ENCODE measurements around the gene CASP1. TPM values are rescaled to one million over a fixed set of nuclear protein-coding genes. Genes with fewer than 3 reads are reported as not detected.

Gene CASP1
- polyA plus RNA-seq, 1 donor (not counting 4 experiments of a cell fraction or from before 2014, with no cell fraction given), result 69.1 TPM

GRCh38 chr11:105054723-105055493 is 20.0 kb upstream of the CASP1 start:
- no peak overlapping the region for H3K4me2 ChIP-seq (ENCODE audit: control insufficient read depth, extremely low read depth, insufficient read depth, low read depth, low read length)
- TF ChIP-seq CTCF (optimal IDR thresholded peaks at IDR 0.05 in 1 of 3, IDR thresholded peaks at IDR 0.05 in 1 of 3, conservative IDR thresholded peaks at IDR 0.05 in 1 of 3; ENCODE audit: extremely low read depth in 1 of 3, insufficient read depth in 2 of 3, low read length in 3 of 3) (no peak), EZH2 (IDR thresholded peaks at IDR 0.05; ENCODE audit: low read length) (no peak)
- H3K4me3 ChIP-seq (ENCODE audit: control insufficient read depth in 2 of 3, extremely low read depth in 1 of 3, insufficient read depth in 2 of 3, low read depth in 1 of 3, low read length in 3 of 3), result no peak overlapping the region
- no peak for FAIRE-seq
- H4K20me1 ChIP-seq (ENCODE audit: control insufficient read depth, extremely low read depth, insufficient read depth, low read length), result no peaks in the 10 kb centered on the region
- H3K9ac ChIP-seq (ENCODE audit: control insufficient read depth, extremely low read depth, insufficient read depth, low read length), result no peak overlapping the region
- H3K27me3 ChIP-seq (ENCODE audit: control insufficient read depth, extremely low read depth, insufficient read depth, low read length), result no peaks in the 10 kb centered on the region
- no peaks in the 10 kb centered on the region for H3K79me2 ChIP-seq (ENCODE audit: control insufficient read depth, insufficient read depth, low read length)
- H3K9me1 ChIP-seq (ENCODE audit: control insufficient read depth, extremely low read depth, insufficient read depth, low read length), result no peaks in the 10 kb centered on the region
- H3K4me1 ChIP-seq (ENCODE audit: control insufficient read depth, extremely low read depth, insufficient read depth, low read length), result no peaks in the 10 kb centered on the region
- no peak for DNase-seq (ENCODE audit: low read depth, low spot score)
- dilution Hi-C loops (cut with MboI; ENCODE audit: extremely low pct_ligation_motif_present, low sequenced_read_pairs), result no loop called here
- H3K27ac ChIP-seq (ENCODE audit: control insufficient read depth, insufficient read depth, low read length), result no peak overlapping the region
- no peaks in the 10 kb centered on the region for H3K36me3 ChIP-seq (ENCODE audit: control insufficient read depth in 2 of 2, extremely low read depth in 1 of 2, insufficient read depth in 2 of 2, low read length in 2 of 2)
- no peak overlapping the region for H2AFZ ChIP-seq (ENCODE audit: control insufficient read depth, low read length)
- no peaks in the 10 kb centered on the region for H3K9me3 ChIP-seq (ENCODE audit: control insufficient read depth, low read depth, low read length)

- H3K27ac ChIP-seq (ENCODE audit: control insufficient read depth, insufficient read depth, low read length), result no peak overlapping the region
- H3K79me2 ChIP-seq (ENCODE audit: control insufficient read depth, insufficient read depth, low read length), result no peaks in the 10 kb centered on the region
- H3K4me3 ChIP-seq (ENCODE audit: control insufficient read depth in 2 of 3, extremely low read depth in 1 of 3, insufficient read depth in 2 of 3, low read depth in 1 of 3, low read length in 3 of 3), result no peak overlapping the region
- no peaks in the 10 kb centered on the region for H3K27me3 ChIP-seq (ENCODE audit: control insufficient read depth, extremely low read depth, insufficient read depth, low read length)
- no peaks in the 10 kb centered on the region for H4K20me1 ChIP-seq (ENCODE audit: control insufficient read depth, extremely low read depth, insufficient read depth, low read length)
- H3K4me1 ChIP-seq (ENCODE audit: control insufficient read depth, extremely low read depth, insufficient read depth, low read length), result no peaks in the 10 kb centered on the region
- dilution Hi-C loops (cut with MboI; ENCODE audit: extremely low pct_ligation_motif_present, low sequenced_read_pairs), result no loop called here
- H3K36me3 ChIP-seq (ENCODE audit: control insufficient read depth in 2 of 2, extremely low read depth in 1 of 2, insufficient read depth in 2 of 2, low read length in 2 of 2), result no peaks in the 10 kb centered on the region
- no peak for TF ChIP-seq EZH2 (IDR thresholded peaks at IDR 0.05; ENCODE audit: low read length)
- TF ChIP-seq CTCF (optimal IDR thresholded peaks at IDR 0.05 in 1 of 3, IDR thresholded peaks at IDR 0.05 in 1 of 3, conservative IDR thresholded peaks at IDR 0.05 in 1 of 3; ENCODE audit: extremely low read depth in 1 of 3, insufficient read depth in 2 of 3, low read length in 3 of 3), result no peak
- H3K9me1 ChIP-seq (ENCODE audit: control insufficient read depth, extremely low read depth, insufficient read depth, low read length), result no peaks in the 10 kb centered on the region
- H2AFZ ChIP-seq (ENCODE audit: control insufficient read depth, low read length), result no peak overlapping the region
- H3K4me2 ChIP-seq (ENCODE audit: control insufficient read depth, extremely low read depth, insufficient read depth, low read depth, low read length), result no peak overlapping the region
- no peak overlapping the region for H3K9ac ChIP-seq (ENCODE audit: control insufficient read depth, extremely low read depth, insufficient read depth, low read length)
- DNase-seq (ENCODE audit: low read depth, low spot score) (no peak), FAIRE-seq (no peak)
- H3K9me3 ChIP-seq (ENCODE audit: control insufficient read depth, low read depth, low read length), result no peaks in the 10 kb centered on the region
Measured at GRCh38 chr11:105052487-105052886, 17.5 kb upstream of the CASP1 start.

Data from keratinocyte (primary cell).